ENCODE data around the gene IFIT1.

Gene IFIT1

DNA sequence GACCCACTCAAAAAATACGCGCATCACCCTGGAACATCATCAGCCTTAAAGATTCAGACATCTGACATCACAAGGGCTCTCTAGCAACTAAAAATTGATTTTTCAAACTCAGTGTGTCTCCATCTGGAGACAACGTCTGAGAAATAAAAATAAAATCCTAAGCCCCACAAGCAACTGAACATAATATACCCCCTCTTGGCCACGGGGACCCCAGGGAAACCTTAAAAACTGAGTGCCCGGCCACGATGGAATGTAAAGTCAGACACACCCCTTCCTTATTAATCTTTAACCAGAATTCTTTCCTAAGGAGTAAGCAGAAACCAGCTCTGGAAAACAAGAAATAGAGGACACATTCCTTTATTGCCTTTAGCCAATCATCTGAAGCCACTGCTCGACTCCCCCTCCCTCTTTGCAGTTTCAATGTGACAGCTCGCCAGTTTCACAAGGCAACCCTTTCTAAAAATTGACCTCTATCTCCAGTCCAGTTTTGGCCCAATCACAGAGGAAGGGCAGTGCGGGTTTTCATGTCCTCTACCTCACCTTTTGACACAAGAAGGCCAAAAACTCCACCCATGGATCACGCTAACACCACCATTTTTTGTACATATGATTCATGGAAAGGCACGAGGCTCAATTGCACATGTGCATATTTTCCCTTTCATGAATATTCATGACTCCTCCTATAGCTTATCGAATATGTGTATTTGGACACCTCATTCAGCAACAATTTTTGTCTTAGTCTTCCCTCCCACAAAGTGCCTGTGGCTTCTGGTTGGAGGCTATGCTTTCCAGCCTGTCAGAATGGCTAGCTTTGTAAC, 40.4 kb upstream of the IFIT1 start:
- ATAC-seq: peak; percentile 90
- no peak for TF ChIP-seq ZNF70 (CRISPR knock-in tag; IDR thresholded peaks at IDR 0.05)
- TF ChIP-seq, protein P1, sequence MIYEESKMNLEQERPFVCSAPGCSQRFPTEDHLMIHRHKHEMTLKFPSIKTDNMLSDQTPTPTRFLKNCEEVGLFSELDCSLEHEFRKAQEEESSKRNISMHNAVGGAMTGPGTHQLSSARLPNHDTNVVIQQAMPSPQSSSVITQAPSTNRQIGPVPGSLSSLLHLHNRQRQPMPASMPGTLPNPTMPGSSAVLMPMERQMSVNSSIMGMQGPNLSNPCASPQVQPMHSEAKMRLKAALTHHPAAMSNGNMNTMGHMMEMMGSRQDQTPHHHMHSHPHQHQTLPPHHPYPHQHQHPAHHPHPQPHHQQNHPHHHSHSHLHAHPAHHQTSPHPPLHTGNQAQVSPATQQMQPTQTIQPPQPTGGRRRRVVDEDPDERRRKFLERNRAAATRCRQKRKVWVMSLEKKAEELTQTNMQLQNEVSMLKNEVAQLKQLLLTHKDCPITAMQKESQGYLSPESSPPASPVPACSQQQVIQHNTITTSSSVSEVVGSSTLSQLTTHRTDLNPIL (CRISPR knock-in tag; IDR thresholded peaks at IDR 0.05; ENCODE audit: low read depth): no peak

DNA sequence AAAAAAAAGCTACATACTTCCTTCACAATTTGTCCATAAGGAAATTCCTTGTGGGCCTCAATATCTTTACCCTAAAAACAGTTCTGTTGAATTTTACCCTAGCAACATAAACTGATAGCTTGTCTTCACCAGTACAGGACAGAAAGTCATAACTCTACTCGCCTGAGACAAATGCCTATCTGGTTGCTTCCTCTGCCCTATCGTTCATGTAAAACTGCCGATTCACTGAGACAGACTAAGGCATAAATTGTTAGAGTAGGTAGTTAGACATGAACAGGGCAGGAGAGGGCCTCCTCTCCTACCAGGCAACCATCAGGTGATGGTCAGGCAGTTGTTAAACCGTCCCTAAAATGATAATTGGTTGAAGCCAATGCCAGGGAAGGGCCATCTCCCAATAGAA, 39.6 kb upstream of the IFIT1 start:
- ATAC-seq: no peak
- no peak for TF ChIP-seq CSDC2 (CRISPR knock-in tag; IDR thresholded peaks at IDR 0.05)

DNA sequence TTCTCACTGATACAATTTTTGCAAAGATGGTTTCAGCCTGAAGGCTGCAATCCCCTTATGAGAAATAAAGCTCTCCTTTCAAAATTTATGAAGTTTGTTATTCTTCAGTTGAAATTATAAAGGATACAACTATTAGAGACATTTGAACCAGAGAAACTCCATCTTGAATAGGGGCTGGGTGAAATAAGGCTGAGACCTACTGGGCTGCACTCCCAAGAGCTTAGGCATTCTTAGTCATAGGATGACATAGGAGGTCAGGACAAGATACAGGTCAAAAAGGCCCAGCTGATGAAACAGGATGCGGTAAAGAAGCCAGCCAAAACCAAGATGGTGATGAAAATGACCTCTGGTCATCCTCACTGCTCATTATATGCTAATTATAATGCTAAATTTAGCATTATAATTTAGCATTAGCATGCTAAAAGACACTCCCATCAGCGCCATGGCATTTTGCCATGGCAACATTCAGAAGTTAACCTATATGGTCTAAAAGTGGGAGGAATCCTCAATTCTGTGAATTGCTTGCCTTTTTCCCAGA, 37.0 kb upstream of the IFIT1 start:
- no peak for ATAC-seq
- TF ChIP-seq, protein P2, sequence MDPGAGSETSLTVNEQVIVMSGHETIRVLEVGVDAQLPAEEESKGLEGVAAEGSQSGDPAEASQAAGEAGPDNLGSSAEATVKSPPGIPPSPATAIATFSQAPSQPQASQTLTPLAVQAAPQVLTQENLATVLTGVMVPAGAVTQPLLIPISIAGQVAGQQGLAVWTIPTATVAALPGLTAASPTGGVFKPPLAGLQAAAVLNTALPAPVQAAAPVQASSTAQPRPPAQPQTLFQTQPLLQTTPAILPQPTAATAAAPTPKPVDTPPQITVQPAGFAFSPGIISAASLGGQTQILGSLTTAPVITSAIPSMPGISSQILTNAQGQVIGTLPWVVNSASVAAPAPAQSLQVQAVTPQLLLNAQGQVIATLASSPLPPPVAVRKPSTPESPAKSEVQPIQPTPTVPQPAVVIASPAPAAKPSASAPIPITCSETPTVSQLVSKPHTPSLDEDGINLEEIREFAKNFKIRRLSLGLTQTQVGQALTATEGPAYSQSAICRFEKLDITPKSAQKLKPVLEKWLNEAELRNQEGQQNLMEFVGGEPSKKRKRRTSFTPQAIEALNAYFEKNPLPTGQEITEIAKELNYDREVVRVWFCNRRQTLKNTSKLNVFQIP (CRISPR knock-in tag; IDR thresholded peaks at IDR 0.05; ENCODE audit: borderline replicate concordance, low read depth): no peak
- TF ChIP-seq TCF4 (CRISPR knock-in tag; IDR thresholded peaks at IDR 0.05; ENCODE audit: borderline replicate concordance) (no peak), ZC3H10 (CRISPR knock-in tag; IDR thresholded peaks at IDR 0.05) (no peak), BACH2 (CRISPR knock-in tag; IDR thresholded peaks at IDR 0.05; ENCODE audit: borderline replicate concordance) (no peak), GLIS3 (CRISPR knock-in tag; IDR thresholded peaks at IDR 0.05) (no peak), RARB (CRISPR knock-in tag; IDR thresholded peaks at IDR 0.05) (no peak), ZNF565 (CRISPR knock-in tag; conservative IDR thresholded peaks at IDR 0.05; ENCODE audit: low read depth) (no peak), ISL1 (CRISPR knock-in tag; IDR thresholded peaks at IDR 0.05) (no peak), PPARA (CRISPR knock-in tag; IDR thresholded peaks at IDR 0.05; ENCODE audit: borderline replicate concordance) (no peak), ZNF8 (CRISPR knock-in tag; IDR thresholded peaks at IDR 0.05) (no peak), OSR1 (CRISPR knock-in tag; IDR thresholded peaks at IDR 0.05) (no peak), TOX (CRISPR knock-in tag; IDR thresholded peaks at IDR 0.05; ENCODE audit: borderline replicate concordance) (no peak), ZFP30 (CRISPR knock-in tag; IDR thresholded peaks at IDR 0.05) (no peak), CSDC2 (CRISPR knock-in tag; IDR thresholded peaks at IDR 0.05) (no peak), ARNTL (CRISPR knock-in tag; IDR thresholded peaks at IDR 0.05; ENCODE audit: borderline replicate concordance, low read depth) (no peak), SNAI2 (CRISPR knock-in tag; IDR thresholded peaks at IDR 0.05) (no peak)
- TF ChIP-seq, protein P3, sequence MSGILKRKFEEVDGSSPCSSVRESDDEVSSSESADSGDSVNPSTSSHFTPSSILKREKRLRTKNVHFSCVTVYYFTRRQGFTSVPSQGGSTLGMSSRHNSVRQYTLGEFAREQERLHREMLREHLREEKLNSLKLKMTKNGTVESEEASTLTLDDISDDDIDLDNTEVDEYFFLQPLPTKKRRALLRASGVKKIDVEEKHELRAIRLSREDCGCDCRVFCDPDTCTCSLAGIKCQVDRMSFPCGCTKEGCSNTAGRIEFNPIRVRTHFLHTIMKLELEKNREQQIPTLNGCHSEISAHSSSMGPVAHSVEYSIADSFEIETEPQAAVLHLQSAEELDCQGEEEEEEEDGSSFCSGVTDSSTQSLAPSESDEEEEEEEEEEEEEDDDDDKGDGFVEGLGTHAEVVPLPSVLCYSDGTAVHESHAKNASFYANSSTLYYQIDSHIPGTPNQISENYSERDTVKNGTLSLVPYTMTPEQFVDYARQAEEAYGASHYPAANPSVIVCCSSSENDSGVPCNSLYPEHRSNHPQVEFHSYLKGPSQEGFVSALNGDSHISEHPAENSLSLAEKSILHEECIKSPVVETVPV (CRISPR knock-in tag; IDR thresholded peaks at IDR 0.05): no peak
- TF ChIP-seq, protein P4, sequence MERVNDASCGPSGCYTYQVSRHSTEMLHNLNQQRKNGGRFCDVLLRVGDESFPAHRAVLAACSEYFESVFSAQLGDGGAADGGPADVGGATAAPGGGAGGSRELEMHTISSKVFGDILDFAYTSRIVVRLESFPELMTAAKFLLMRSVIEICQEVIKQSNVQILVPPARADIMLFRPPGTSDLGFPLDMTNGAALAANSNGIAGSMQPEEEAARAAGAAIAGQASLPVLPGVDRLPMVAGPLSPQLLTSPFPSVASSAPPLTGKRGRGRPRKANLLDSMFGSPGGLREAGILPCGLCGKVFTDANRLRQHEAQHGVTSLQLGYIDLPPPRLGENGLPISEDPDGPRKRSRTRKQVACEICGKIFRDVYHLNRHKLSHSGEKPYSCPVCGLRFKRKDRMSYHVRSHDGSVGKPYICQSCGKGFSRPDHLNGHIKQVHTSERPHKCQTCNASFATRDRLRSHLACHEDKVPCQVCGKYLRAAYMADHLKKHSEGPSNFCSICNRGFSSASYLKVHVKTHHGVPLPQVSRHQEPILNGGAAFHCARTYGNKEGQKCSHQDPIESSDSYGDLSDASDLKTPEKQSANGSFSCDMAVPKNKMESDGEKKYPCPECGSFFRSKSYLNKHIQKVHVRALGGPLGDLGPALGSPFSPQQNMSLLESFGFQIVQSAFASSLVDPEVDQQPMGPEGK (CRISPR knock-in tag; IDR thresholded peaks at IDR 0.05; ENCODE audit: borderline replicate concordance): no peak
- TF ChIP-seq, protein P5, sequence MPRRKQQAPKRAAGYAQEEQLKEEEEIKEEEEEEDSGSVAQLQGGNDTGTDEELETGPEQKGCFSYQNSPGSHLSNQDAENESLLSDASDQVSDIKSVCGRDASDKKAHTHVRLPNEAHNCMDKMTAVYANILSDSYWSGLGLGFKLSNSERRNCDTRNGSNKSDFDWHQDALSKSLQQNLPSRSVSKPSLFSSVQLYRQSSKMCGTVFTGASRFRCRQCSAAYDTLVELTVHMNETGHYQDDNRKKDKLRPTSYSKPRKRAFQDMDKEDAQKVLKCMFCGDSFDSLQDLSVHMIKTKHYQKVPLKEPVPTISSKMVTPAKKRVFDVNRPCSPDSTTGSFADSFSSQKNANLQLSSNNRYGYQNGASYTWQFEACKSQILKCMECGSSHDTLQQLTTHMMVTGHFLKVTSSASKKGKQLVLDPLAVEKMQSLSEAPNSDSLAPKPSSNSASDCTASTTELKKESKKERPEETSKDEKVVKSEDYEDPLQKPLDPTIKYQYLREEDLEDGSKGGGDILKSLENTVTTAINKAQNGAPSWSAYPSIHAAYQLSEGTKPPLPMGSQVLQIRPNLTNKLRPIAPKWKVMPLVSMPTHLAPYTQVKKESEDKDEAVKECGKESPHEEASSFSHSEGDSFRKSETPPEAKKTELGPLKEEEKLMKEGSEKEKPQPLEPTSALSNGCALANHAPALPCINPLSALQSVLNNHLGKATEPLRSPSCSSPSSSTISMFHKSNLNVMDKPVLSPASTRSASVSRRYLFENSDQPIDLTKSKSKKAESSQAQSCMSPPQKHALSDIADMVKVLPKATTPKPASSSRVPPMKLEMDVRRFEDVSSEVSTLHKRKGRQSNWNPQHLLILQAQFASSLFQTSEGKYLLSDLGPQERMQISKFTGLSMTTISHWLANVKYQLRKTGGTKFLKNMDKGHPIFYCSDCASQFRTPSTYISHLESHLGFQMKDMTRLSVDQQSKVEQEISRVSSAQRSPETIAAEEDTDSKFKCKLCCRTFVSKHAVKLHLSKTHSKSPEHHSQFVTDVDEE (CRISPR knock-in tag; IDR thresholded peaks at IDR 0.05): no peak
- TF ChIP-seq, protein P1 (CRISPR knock-in tag; IDR thresholded peaks at IDR 0.05; ENCODE audit: low read depth): no peak

Data from SK-N-SH treated with all-trans-retinoic acid at 6 μM for 48 hours (cell line).